Coronary artery (tissue), 2 donors: ENCODE measurements around the gene CDCA3.
A peak's percentile ranks its signal among the peaks of the same experiment; 100 is the strongest.

Experiments
- DNase-seq: peaks from one replicate; pipeline ENCODE4 v3.0.0-alpha.2; 2017; ENCODE audit warnings: low spot score
- H3K27ac ChIP-seq, 2 donors: fragments of 200-600 bp; sonication (generic); one replicate each; pipeline ENCODE4 v1.5.1; 2016 to 2019
- H3K4me3 ChIP-seq: fragments of 200-600 bp; sonication (generic); 2 replicates; pipeline ENCODE4 v1.5.1; 2016; ENCODE audit warnings: mild to moderate bottlenecking, moderate library complexity
- TF ChIP-seq, protein P1 (sequence below): fragments of 200-600 bp; sonication (generic); IDR thresholded peaks from one replicate; pipeline ENCODE4 v1.5.1; 2019; ENCODE audit warnings: antibody characterized with exemption

Gene CDCA3

DNA sequence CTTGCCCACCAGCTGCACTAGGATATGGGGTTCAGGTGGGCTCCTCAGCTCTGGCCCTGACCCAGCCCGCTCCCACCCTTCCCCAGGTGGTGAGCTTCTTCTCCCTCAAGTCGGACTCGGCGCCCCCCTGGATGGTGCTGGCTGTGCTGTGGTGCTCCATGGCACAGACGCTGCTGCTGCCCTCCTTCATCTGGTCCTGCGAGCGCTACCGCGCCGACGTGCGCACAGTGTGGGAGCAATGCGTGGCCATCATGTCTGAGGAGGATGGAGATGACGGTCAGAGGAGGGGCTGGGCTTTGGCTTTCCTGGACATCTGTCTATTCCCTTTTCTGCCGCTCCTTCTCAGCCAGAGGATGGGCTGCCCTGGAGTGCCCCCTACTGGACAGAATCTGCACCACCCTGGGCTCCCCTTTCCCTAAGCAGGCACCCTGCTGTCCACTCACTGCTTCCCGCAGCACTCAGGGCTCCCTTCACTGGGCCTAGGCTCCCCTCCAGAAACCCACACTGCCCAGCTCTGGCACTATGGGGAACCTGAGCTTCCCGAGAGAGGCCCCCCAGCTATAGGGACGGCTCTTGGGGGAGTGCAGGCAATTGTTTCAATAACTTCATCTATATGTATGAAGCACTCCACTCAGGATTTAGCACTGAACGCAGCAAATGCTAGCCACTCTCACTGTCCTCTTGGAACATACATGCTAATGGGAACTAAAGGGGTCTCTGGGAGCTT, 25.5 kb downstream of the CDCA3 start:
- peak overlapping the region; percentile 54 for H3K4me3 ChIP-seq
- DNase-seq = peak; percentile 87
- TF ChIP-seq, protein P1, sequence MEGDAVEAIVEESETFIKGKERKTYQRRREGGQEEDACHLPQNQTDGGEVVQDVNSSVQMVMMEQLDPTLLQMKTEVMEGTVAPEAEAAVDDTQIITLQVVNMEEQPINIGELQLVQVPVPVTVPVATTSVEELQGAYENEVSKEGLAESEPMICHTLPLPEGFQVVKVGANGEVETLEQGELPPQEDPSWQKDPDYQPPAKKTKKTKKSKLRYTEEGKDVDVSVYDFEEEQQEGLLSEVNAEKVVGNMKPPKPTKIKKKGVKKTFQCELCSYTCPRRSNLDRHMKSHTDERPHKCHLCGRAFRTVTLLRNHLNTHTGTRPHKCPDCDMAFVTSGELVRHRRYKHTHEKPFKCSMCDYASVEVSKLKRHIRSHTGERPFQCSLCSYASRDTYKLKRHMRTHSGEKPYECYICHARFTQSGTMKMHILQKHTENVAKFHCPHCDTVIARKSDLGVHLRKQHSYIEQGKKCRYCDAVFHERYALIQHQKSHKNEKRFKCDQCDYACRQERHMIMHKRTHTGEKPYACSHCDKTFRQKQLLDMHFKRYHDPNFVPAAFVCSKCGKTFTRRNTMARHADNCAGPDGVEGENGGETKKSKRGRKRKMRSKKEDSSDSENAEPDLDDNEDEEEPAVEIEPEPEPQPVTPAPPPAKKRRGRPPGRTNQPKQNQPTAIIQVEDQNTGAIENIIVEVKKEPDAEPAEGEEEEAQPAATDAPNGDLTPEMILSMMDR = peak; percentile 91
- H3K27ac ChIP-seq = no peak overlapping the region

DNA sequence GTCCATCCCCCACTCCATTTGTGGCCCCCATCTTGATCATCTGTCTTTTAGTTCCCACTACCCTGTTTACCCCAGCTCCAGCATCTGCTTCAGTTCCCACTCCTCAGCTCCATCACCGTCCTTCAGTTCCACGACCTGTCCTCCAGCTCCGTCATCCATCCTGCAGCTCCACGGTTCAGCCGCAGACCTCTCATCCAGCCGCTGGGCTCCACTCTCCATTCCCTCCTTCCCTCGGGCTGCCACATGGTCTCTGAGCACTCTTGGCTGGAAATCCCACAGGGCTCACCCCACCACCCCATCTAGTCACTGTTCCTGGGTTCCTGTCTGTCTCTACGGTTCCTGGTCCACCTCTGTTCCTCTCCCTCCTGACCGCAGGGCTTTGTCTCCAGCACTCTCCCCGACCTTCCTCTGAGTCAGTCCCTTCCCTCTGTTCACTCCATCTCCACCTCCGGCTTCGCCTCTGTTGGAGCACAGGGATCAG, 26.1 kb downstream of the CDCA3 start:
- no peak for DNase-seq
- peak overlapping the region; percentile 54 for H3K4me3 ChIP-seq
- TF ChIP-seq, protein P1 = no peak
- no peak overlapping the region for H3K27ac ChIP-seq

DNA sequence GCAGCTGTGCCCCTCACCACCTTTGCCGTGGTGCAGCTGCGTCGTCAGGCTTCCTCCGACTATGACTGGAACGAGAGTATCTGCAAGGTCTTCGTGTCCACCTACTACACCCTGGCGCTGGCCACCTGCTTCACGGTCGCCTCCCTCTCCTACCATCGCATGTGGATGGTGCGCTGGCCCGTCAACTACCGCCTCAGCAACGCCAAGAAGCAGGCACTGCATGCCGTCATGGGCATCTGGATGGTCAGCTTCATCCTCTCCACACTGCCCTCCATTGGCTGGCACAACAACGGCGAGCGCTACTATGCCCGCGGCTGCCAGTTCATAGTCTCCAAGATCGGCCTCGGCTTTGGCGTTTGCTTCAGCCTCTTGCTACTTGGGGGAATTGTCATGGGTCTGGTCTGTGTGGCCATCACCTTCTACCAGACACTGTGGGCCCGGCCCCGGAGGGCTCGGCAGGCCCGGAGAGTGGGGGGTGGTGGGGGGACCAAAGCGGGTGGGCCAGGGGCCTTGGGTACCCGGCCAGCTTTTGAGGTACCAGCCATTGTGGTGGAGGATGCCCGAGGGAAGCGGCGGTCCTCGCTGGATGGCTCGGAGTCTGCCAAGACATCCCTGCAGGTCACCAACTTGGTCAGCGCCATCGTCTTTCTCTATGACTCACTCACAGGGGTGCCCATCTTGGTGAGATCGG, 26.9 kb downstream of the CDCA3 start:
- H3K27ac ChIP-seq = no peak overlapping the region
- H3K4me3 ChIP-seq = no peak overlapping the region
- DNase-seq = no peak
- TF ChIP-seq, protein P1 = no peak

GRCh38 chr12:6823182-6824084, 27.7 kb downstream of the CDCA3 start:
- no peak overlapping the region for H3K4me3 ChIP-seq
- TF ChIP-seq, protein P1 = no peak
- DNase-seq = no peak
- H3K27ac ChIP-seq = no peak overlapping the region

DNA sequence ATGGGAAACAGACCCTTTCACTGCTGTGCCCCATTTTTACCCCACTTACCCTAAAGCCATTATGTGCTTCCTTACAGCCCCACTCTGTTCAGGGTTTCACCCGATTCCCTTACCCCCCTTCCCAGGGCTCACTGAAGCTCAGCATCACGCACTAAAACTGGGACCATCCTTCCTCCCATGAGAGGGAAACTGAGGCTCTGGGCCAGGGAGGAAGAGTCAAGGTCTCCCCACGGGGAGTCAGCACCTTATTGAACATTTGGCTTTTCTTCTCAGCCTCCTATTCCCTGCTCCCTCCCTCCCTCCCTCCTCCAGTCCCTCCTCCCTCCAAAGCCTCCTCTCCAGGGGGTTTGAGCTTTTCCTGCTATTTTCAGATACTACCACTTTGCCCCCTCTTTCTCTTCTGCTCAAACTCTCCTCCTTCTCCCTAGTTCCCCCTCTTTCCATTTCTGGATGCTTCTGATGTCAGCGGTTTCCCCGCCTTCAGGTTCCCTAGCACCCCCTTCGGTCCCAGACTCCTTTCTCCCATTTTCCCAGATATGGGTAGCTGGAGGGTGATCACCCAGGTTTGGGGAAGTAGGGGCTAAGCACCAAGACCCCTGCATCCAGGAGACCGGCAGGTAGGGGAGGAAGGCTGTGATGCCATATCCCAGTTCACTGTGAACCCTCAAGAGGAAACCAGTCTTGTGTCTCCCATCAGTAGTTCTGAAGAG, 28.5 kb downstream of the CDCA3 start:
- peak overlapping the region; percentile 78 for H3K4me3 ChIP-seq
- no peak overlapping the region for H3K27ac ChIP-seq

More for the DNA sequence above, 28.5 kb downstream of the CDCA3 start:
- no peak for DNase-seq
- TF ChIP-seq, protein P1 = no peak
